Tibial nerve (tissue), 4 donors: Measurements from ENCODE around the gene NUP188. TPM values are rescaled to one million over a fixed set of nuclear protein-coding genes. Genes with fewer than 3 reads are reported as not detected.
A peak's percentile ranks its signal among the peaks of the same experiment; 100 is the strongest.

Experiments
- DNase-seq, 2 donors: peaks; one replicate each; pipeline ENCODE4 v3.0.0-alpha.2; 2019; ENCODE audit warnings: low spot score in 2 of 2
- H3K27ac ChIP-seq, 4 donors: fragments of 200-600 bp; sonication (generic) in 3 of 4; one replicate each; pipeline ENCODE4 v1.5.1; 2017 to 2019; ENCODE audit warnings: mild to moderate bottlenecking in 1 of 4
- H3K27me3 ChIP-seq, 2 donors: fragments of 200-600 bp; sonication (generic) in 1 of 2; one replicate each; pipeline versions ENCODE4 v1.5.1 to v1.6.0; 2017 to 2019
- H3K36me3 ChIP-seq, 3 donors: fragments of 200-600 bp; sonication (generic); one replicate each; pipeline ENCODE4 v1.5.1; 2018 to 2019
- H3K4me1 ChIP-seq, 4 donors: fragments of 200-600 bp; sonication (generic) in 3 of 4; one replicate each; pipeline ENCODE4 v1.5.1; 2017 to 2019
- H3K4me3 ChIP-seq, 4 donors: fragments of 200-600 bp; sonication (generic) in 3 of 4; one replicate each; pipeline ENCODE4 v1.5.1; 2017 to 2019; ENCODE audit warnings: mild to moderate bottlenecking in 1 of 4, moderate library complexity in 1 of 4
- H3K9me3 ChIP-seq, 4 donors: fragments of 200-600 bp; sonication (generic) in 3 of 4; one replicate each; pipeline ENCODE4 v1.5.1; 2017 to 2019
- CTCF ChIP-seq, 5 experiments: fragments of 200-600 bp in 3 of 5; fragments of 450-650 bp in 2 of 5; sonication (generic) in 3 of 5; IDR thresholded peaks; one replicate each; pipeline ENCODE4 v1.5.1; 2016 to 2019; ENCODE audit warnings: antibody characterized with exemption in 5 of 5, mild to moderate bottlenecking in 3 of 5, moderate library complexity in 2 of 5
- EP300 ChIP-seq, 2 donors: sonication (generic); formaldehyde crosslinking; IDR thresholded peaks; one replicate each; pipeline ENCODE4 v1.6.1; 2017; ENCODE audit warnings: antibody characterized with exemption in 2 of 2, mild to moderate bottlenecking in 1 of 2
- POLR2A ChIP-seq, 2 donors: fragments of 450-650 bp; IDR thresholded peaks; one replicate each; pipeline ENCODE4 v1.6.1; 2017; ENCODE audit warnings: antibody characterized with exemption in 2 of 2, mild to moderate bottlenecking in 2 of 2, moderate library complexity in 2 of 2
- WGBS, 2 donors: methylation state at CpG; one replicate each; pipeline ENCODE4 v1.1.5; 2018; 5-methylcytosine and 5-hydroxymethylcytosine counted together
- total RNA-seq, 4 donors: library from RNA; depleted of rRNA; stranded (reverse); fragments of >200 nt; gene quantifications; one replicate each; pipeline ENCODE4 v1.1.0, GENCODE V29; 2016

NUP188 gene
- total RNA-seq, 4 donors from 2014 or later, result 22.9 to 76.5 (median 43.5) TPM

GRCh38 chr9:128916745-128917144 lies 30.8 kb upstream of the NUP188 start:
- H3K27me3 ChIP-seq, result no peaks in the 10 kb centered on the region
- H3K4me3 ChIP-seq, result peak overlapping the region in 1 of 4 donors; percentile 0
- peak overlapping the region; percentile 65 to 98 (median 78) for H3K27ac ChIP-seq
- H3K9me3 ChIP-seq, result no peaks in the 10 kb centered on the region
- H3K4me1 ChIP-seq, result peaks cover 3 to 95% (median 63%) of the 10 kb centered on the region in 4 donors
- no peak for TF ChIP-seq CTCF (IDR thresholded peaks at IDR 0.05)
- no peak for TF ChIP-seq POLR2A (IDR thresholded peaks at IDR 0.05)
- no peak for TF ChIP-seq EP300 (IDR thresholded peaks at IDR 0.05)
- 76 to 80% methylated on average over 11 of the region's 11 CpGs for WGBS, 2 donors
- H3K36me3 ChIP-seq, result peaks cover 0 to 28% (median 0%) of the 10 kb centered on the region in 3 donors
- DNase-seq, result no peak

- DNase-seq, result peak; percentile 71 to 86
- H3K4me1 ChIP-seq, result peaks cover 3 to 93% (median 59%) of the 10 kb centered on the region in 4 donors
- 52 to 59% methylated on average over 26 of the region's 26 CpGs for WGBS, 2 donors
- H3K27ac ChIP-seq, result peak overlapping the region; percentile 65 to 98 (median 78)
- TF ChIP-seq EP300 (IDR thresholded peaks at IDR 0.05) (peak; percentile 63 to 67), CTCF (IDR thresholded peaks at IDR 0.05) (no peak), POLR2A (IDR thresholded peaks at IDR 0.05) (peak in 1 of 2 donors; percentile 41)
- H3K36me3 ChIP-seq, result peaks cover 0 to 28% (median 0%) of the 10 kb centered on the region in 3 donors
- no peaks in the 10 kb centered on the region for H3K27me3 ChIP-seq
- H3K9me3 ChIP-seq, result no peaks in the 10 kb centered on the region
- no peak overlapping the region for H3K4me3 ChIP-seq
Measured at GRCh38 chr9:128917151-128917849, 30.2 kb upstream of the NUP188 start.

GRCh38 chr9:128918921-128919320 lies 28.6 kb upstream of the NUP188 start:
- Histone ChIP-seq H3K9me3 (no peaks in the 10 kb centered on the region), H3K27ac (peak overlapping the region; percentile 81 to 98 (median 85)), H3K27me3 (no peaks in the 10 kb centered on the region), H3K36me3 (peaks cover 0 to 28% (median 0%) of the 10 kb centered on the region in 3 donors), H3K4me1 (peaks cover 3 to 92% (median 43%) of the 10 kb centered on the region in 4 donors), H3K4me3 (no peak overlapping the region)
- 36 to 56% methylated on average over 2 of the region's 2 CpGs for WGBS, 2 donors
- DNase-seq, result no peak
- no peak for TF ChIP-seq POLR2A (IDR thresholded peaks at IDR 0.05)
- no peak for TF ChIP-seq EP300 (IDR thresholded peaks at IDR 0.05)
- no peak for TF ChIP-seq CTCF (IDR thresholded peaks at IDR 0.05)

GRCh38 chr9:128919402-128920089 lies 28.0 kb upstream of the NUP188 start:
- peaks cover 0 to 28% (median 0%) of the 10 kb centered on the region in 3 donors for H3K36me3 ChIP-seq
- WGBS, 2 donors, result 60 to 62% methylated on average over 14 of the region's 14 CpGs
- H3K27me3 ChIP-seq, result no peaks in the 10 kb centered on the region
- H3K4me1 ChIP-seq, result peaks cover 3 to 86% (median 41%) of the 10 kb centered on the region in 4 donors
- no peak overlapping the region for H3K4me3 ChIP-seq
- TF ChIP-seq EP300 (IDR thresholded peaks at IDR 0.05), result no peak
- no peak for TF ChIP-seq POLR2A (IDR thresholded peaks at IDR 0.05)
- TF ChIP-seq CTCF (IDR thresholded peaks at IDR 0.05), result no peak
- H3K9me3 ChIP-seq, result no peaks in the 10 kb centered on the region
- H3K27ac ChIP-seq, result peak overlapping the region; percentile 81 to 98 (median 85)
- DNase-seq, result no peak
